ENCODE measurements around the gene C7. TPM values are rescaled to one million over a fixed set of nuclear protein-coding genes. Genes with fewer than 3 reads are reported as not detected.

The C7 gene
- total and polyA plus RNA-seq, 2 of the 13 experiments (the other 11 are each of a cell fraction or from before 2014, with no cell fraction given): 1.7 to 3.5 TPM

- 0 out of 4 replicates have a peak, but pooled peaks of 1 of the 2 experiments have one; percentile 6 for TF ChIP-seq ATF4 (CRISPR knock-in tag; IDR thresholded peaks at IDR 0.05)
- TF ChIP-seq ZNF280B (CRISPR knock-in tag; IDR thresholded peaks at IDR 0.05; ENCODE audit: borderline replicate concordance): no peak
- no peak; the same call in 1 of the 2 replicates for TF ChIP-seq GATAD2A (CRISPR knock-in tag; IDR thresholded peaks at IDR 0.05)
- TF ChIP-seq ZNF556 (CRISPR knock-in tag; IDR thresholded peaks at IDR 0.05; ENCODE audit: borderline replicate concordance): no peak
- TF ChIP-seq NFE2L2 (IDR thresholded peaks at IDR 0.05; ENCODE audit: low read length): no peak
- no peak for TF ChIP-seq CSRNP1 (CRISPR knock-in tag; IDR thresholded peaks at IDR 0.05)
- TF ChIP-seq IRF2 (CRISPR knock-in tag; IDR thresholded peaks at IDR 0.05): 0 out of 2 replicates have a peak, but pooled peaks have one; percentile 21
- TF ChIP-seq FOSL2 (CRISPR knock-in tag; IDR thresholded peaks at IDR 0.05): 0 out of 2 replicates have a peak, but pooled peaks have one; percentile 11
- TF ChIP-seq ZNF879 (CRISPR knock-in tag; IDR thresholded peaks at IDR 0.05): no peak
- TF ChIP-seq SOX13 (IDR thresholded peaks at IDR 0.05): no peak
- peak in 1 of 2 experiments; percentile 25; a peak in 1 of 4 replicates for TF ChIP-seq SOX13 (CRISPR knock-in tag; conservative IDR thresholded peaks at IDR 0.05 in 1 of 2, IDR thresholded peaks at IDR 0.05 in 1 of 2)
- TF ChIP-seq SRSF1 (optimal IDR thresholded peaks at IDR 0.05; ENCODE audit: low read depth, low read length): no peak
- TF ChIP-seq ZNF207 (IDR thresholded peaks at IDR 0.05; ENCODE audit: borderline replicate concordance): no peak
- no peak for TF ChIP-seq ZNF816 (CRISPR knock-in tag; IDR thresholded peaks at IDR 0.05; ENCODE audit: borderline replicate concordance)
- TF ChIP-seq DNMT1 (CRISPR knock-in tag; IDR thresholded peaks at IDR 0.05): no peak
- no peak for TF ChIP-seq IKZF1 (IDR thresholded peaks at IDR 0.05)
- no peak for TF ChIP-seq EED (CRISPR knock-in tag; IDR thresholded peaks at IDR 0.05)
- TF ChIP-seq SETDB1 (CRISPR knock-in tag; IDR thresholded peaks at IDR 0.05; ENCODE audit: borderline replicate concordance): no peak
- TF ChIP-seq E2F2 (CRISPR knock-in tag; IDR thresholded peaks at IDR 0.05; ENCODE audit: borderline replicate concordance): no peak
- TF ChIP-seq KLF16 (CRISPR knock-in tag; IDR thresholded peaks at IDR 0.05): no peak; a peak in 1 of 4 replicates
- TF ChIP-seq HNRNPL (IDR thresholded peaks at IDR 0.05; ENCODE audit: low read depth, low read length): no peak
Measured at GRCh38 chr5:40904205-40904993, 4.9 kb upstream of the C7 start (continued).
